K562 (cell line): ENCODE results near the gene ARHGAP30. TPM values are rescaled to one million over a fixed set of nuclear protein-coding genes. Genes with fewer than 3 reads are reported as not detected.

ENCODE experiments used
- ATAC-seq: fragments of 200-7000 bp; cut with Tn5 transposase; 3 replicates; pipeline ENCODE4 v1.9.1; 2020; ENCODE audit warnings: moderate library complexity
- BruUV-seq: library from RNA; stranded (reverse); fragments of 400-500 nt; replicated peaks from 2 replicates; lab custom pipeline; 2021; lab: Mats Ljungman, UMichigan
- CTCF ChIA-PET: fragments of 300-600 bp; formaldehyde crosslinking; extraction: SDS; loops from one replicate; lab custom pipeline; 2021; ENCODE audit warnings: low intra/inter-chr PET ratio; lab: Yijun Ruan, JAX
- POLR2A ChIA-PET: fragments of 300-600, 350-650 bp; sonication (Branson Sonifier 250); formaldehyde crosslinking; extraction: SDS; loops from one replicate; lab custom pipeline; 2021; ENCODE audit warnings: antibody characterized with exemption, inconsistent platforms; lab: Yijun Ruan, JAX
- DNase-seq, 4 experiments: peaks; one replicate each; pipeline versions ENCODE4 v3.0.0 to v3.0.0-alpha.2; 2011 to 2018; ENCODE audit warnings: low spot score in 3 of 4, mixed read lengths in 3 of 4; ENCODE audit errors: extremely low read depth in 1 of 4
- FAIRE-seq: peaks from 2 replicates; lab custom pipeline; 2011; peaks lifted over from hg19 to GRCh38; lab: Jason Lieb, UNC
- H2AFZ ChIP-seq: 2 replicates; pipeline ENCODE4 v1.6.0; 2011; ENCODE audit warnings: low read depth, low read length, control low read depth, inconsistent platforms
- H3K27ac ChIP-seq: fragments of 200-600 bp; 3 replicates; pipeline ENCODE4 v1.8.0; 2011; ENCODE audit warnings: low read depth, mild to moderate bottlenecking, control low read depth, inconsistent platforms, low read length, moderate library complexity, mixed read lengths; ENCODE audit errors: extremely low read depth
- H3K27me3 ChIP-seq, 2 experiments: fragments of 300-600 bp in 1 of 2; 2 replicates in 1 of 2; 3 replicates in 1 of 2; pipeline versions ENCODE4 v1.6.0 to v1.8.0; 2011; ENCODE audit warnings: inconsistent platforms in 2 of 2, low read length in 2 of 2, mild to moderate bottlenecking in 1 of 2, mixed read lengths in 1 of 2, moderate library complexity in 1 of 2; ENCODE audit not compliant: control insufficient read depth in 2 of 2, insufficient read depth in 2 of 2
- H3K36me3 ChIP-seq: fragments of 300-600 bp; 3 replicates; pipeline ENCODE4 v1.8.0; 2011; ENCODE audit warnings: mild to moderate bottlenecking, low read length, inconsistent platforms; ENCODE audit not compliant: control insufficient read depth, insufficient read depth
- H3K4me1 ChIP-seq, 2 experiments: fragments of 200-600 bp in 1 of 2; replicated peaks in 1 of 2; 2 replicates in 1 of 2; 3 replicates in 1 of 2; pipeline versions ENCODE4 v1.5.1 to v1.8.0; 2011; ENCODE audit warnings: inconsistent platforms in 2 of 2, low read length in 2 of 2, mild to moderate bottlenecking in 1 of 2, mixed read lengths in 1 of 2, moderate library complexity in 1 of 2; ENCODE audit not compliant: control insufficient read depth in 2 of 2, insufficient read depth in 2 of 2
- H3K4me2 ChIP-seq: 2 replicates; pipeline ENCODE4 v1.6.1; 2011; ENCODE audit warnings: low read length, control low read depth, inconsistent platforms, mixed read lengths; ENCODE audit not compliant: insufficient read depth
- H3K4me3 ChIP-seq: fragments of 200-600 bp; sonication (generic), shearing (Covaris generic); 2 replicates; pipeline ENCODE4 v1.5.1; 2016; ENCODE audit warnings: control low read depth, inconsistent platforms
- H3K79me2 ChIP-seq: fragments of 200-600 bp; 3 replicates; pipeline ENCODE4 v1.8.0; 2011; ENCODE audit warnings: low read length, inconsistent platforms; ENCODE audit not compliant: control insufficient read depth, insufficient read depth
- H3K9ac ChIP-seq, 2 experiments: 2 replicates each; pipeline versions ENCODE4 v1.6.0 to v1.6.1; 2011; ENCODE audit warnings: low read depth in 2 of 2, low read length in 2 of 2, control low read depth in 1 of 2, inconsistent platforms in 1 of 2, mild to moderate bottlenecking in 1 of 2, mixed read lengths in 1 of 2; ENCODE audit not compliant: insufficient read depth in 1 of 2
- H3K9me1 ChIP-seq: one replicate; pipeline ENCODE4 v1.6.0; 2011; ENCODE audit warnings: inconsistent platforms, mild to moderate bottlenecking, low read length, moderate library complexity; ENCODE audit not compliant: control insufficient read depth, insufficient read depth
- H3K9me3 ChIP-seq: replicated peaks from 2 replicates; pipeline ENCODE4 v1.5.1; 2011; ENCODE audit warnings: low read depth, low read length, inconsistent platforms; ENCODE audit not compliant: control insufficient read depth, insufficient read depth
- H4K20me1 ChIP-seq: replicated peaks from 2 replicates; pipeline ENCODE4 v1.6.1; 2011; ENCODE audit warnings: low read length, inconsistent platforms, mixed read lengths; ENCODE audit not compliant: control insufficient read depth, insufficient read depth
- ARHGAP35 ChIP-seq: fragments of 450-650 bp; IDR thresholded peaks from 2 replicates; pipeline ENCODE4 v1.6.1; 2018; ENCODE audit not compliant: partially characterized antibody
- DMBX1 ChIP-seq: fragments of 250-450 bp; sonication (Bioruptor Pico); IDR thresholded peaks from 2 replicates; pipeline ENCODE4 v1.8.0; 2022; ENCODE audit warnings: inconsistent platforms, mild to moderate bottlenecking, moderate library complexity, borderline replicate concordance
- GATAD2A ChIP-seq: fragments of 450-650 bp; IDR thresholded peaks from 2 replicates; pipeline ENCODE4 v1.6.1; 2017
- HBP1 ChIP-seq: fragments of 450-650 bp; formaldehyde crosslinking; IDR thresholded peaks from 2 replicates; pipeline ENCODE4 v1.4.0; 2022; ENCODE audit warnings: missing genetic modification characterization
- NCOA4 ChIP-seq: fragments of 450-650 bp; IDR thresholded peaks from 2 replicates; pipeline ENCODE4 v1.6.1; 2018; ENCODE audit warnings: mild to moderate bottlenecking; ENCODE audit not compliant: partially characterized antibody
- NKRF ChIP-seq: fragments of 450-650 bp; IDR thresholded peaks from 2 replicates; pipeline ENCODE4 v1.6.1; 2016; ENCODE audit warnings: borderline replicate concordance
- POLR2A ChIP-seq: fragments of 450-650 bp; conservative IDR thresholded peaks from 2 replicates; pipeline ENCODE4 v1.6.1; 2016
- PTTG1 ChIP-seq: fragments of 450-650 bp; IDR thresholded peaks from 2 replicates; pipeline ENCODE4 v1.6.1; 2016; ENCODE audit warnings: low read depth, mild to moderate bottlenecking, missing genetic modification characterization, missing compliant biosample characterization
- TEAD1 ChIP-seq, 2 experiments: fragments of 450-650 bp in 1 of 2; sonication (generic) in 1 of 2; formaldehyde crosslinking; IDR thresholded peaks; 2 replicates each; pipeline versions ENCODE4 v1.4.0 to v1.8.0; 2020 to 2022; ENCODE audit warnings: mild to moderate bottlenecking in 2 of 2, missing genetic modification reagents in 1 of 2
- ZNF277 ChIP-seq: fragments of 250-450 bp; sonication (Bioruptor Pico); IDR thresholded peaks from 2 replicates; pipeline ENCODE4 v1.8.0; 2022; ENCODE audit warnings: inconsistent platforms, mild to moderate bottlenecking, moderate library complexity, borderline replicate concordance
- WGBS: fragments of 100-300 bp; shearing (Covaris generic); methylation state at CpG from one replicate; pipeline ENCODE4 v1.1.6; 2016; ENCODE audit warnings: low coverage, mixed read lengths; ENCODE audit not compliant: insufficient coverage; ENCODE audit errors: missing lambda C conversion rate; 5-methylcytosine and 5-hydroxymethylcytosine counted together
- in situ Hi-C: fragments of 300-500 bp; cut with MboI; formaldehyde crosslinking; loops from 4 replicates; pipeline ENCODE4 v1.15.0; 2018; ENCODE audit warnings: inconsistent platforms, mixed read lengths
- intact Hi-C: fragments of 100-400 bp; cut with micrococcal nuclease; formaldehyde crosslinking; loops from 2 replicates; pipeline ENCODE4 v1.14.2; 2022
- polyA plus RNA-seq, 8 experiments: library from polyadenylated mRNA; depleted of rRNA in 4 of 8; stranded (reverse) in 5 of 8; unstranded in 3 of 8; fragments of >200 nt; fragmentation: Nextera tagmentation in 2 of 8; fragmentation: Illumina TruSeq in 1 of 8; extraction: Ambion mirVana in 2 of 8; extraction: Trizol in 1 of 8; gene quantifications; 2 replicates each; pipeline versions ENCODE4 v1.2.1 to v1.2.3, GENCODE V29; 2011 to 2014; ENCODE audit warnings: inconsistent platforms in 1 of 8, missing spikeins in 1 of 8
- total RNA-seq, 7 experiments: library from RNA; depleted of rRNA in 6 of 7; stranded (reverse); fragments of >200 nt in 6 of 7; fragmentation: Illumina TruSeq in 2 of 7; extraction: Trizol in 2 of 7; gene quantifications; 2 replicates each; pipeline versions ENCODE4 v1.2.1 to v1.2.3, GENCODE V29; 2011 to 2021; ENCODE audit warnings: low replicate concordance in 1 of 7

The ARHGAP30 gene
- total and polyA plus RNA-seq, 9 of the 15 experiments (the other 6 are each of a cell fraction or from before 2014, with no cell fraction given) = 0.01 to 0.73 (median 0.12) TPM

- WGBS = 54% methylated on average over 4 of the region's 4 CpGs
- POLR2A ChIA-PET = interaction anchor here (2.6 kb wide), 1 partner anchor 9 kb away, joined by 13 read pairs; the partner anchor contains the start of gene USF1
- FAIRE-seq = no peak
These were observed 15.5 kb downstream of the ARHGAP30 start for GRCh38 chr1:161054232-161054631.

More at GRCh38 chr1:161054232-161054631, 15.5 kb downstream of the ARHGAP30 start:
- TF ChIP-seq HBP1 (no peak), POLR2A (no peak), ARHGAP35 (no peak), DMBX1 (no peak), ZNF277 (CRISPR knock-in tag) (no peak), GATAD2A (no peak), PTTG1 (tag) (no peak), NCOA4 (no peak), NKRF (no peak), TEAD1 (CRISPR knock-in tag; IDR thresholded peaks at IDR 0.05) (no peak)
- Histone ChIP-seq H3K27me3 (no peaks in the 10 kb centered on the region), H3K4me1 (peaks cover 0 to 5% of the 10 kb centered on the region in 2 experiments; a peak in 4 of 5 replicates), H3K9me1 (no peaks in the 10 kb centered on the region), H3K9ac (peak overlapping the region in 1 of 2 experiments; percentile 50; a peak in 1 of 4 replicates), H3K79me2 (no peaks in the 10 kb centered on the region), H3K36me3 (no peaks in the 10 kb centered on the region), H4K20me1 (no peaks in the 10 kb centered on the region), H2AFZ (no peak overlapping the region), H3K4me2 (no peak overlapping the region), H3K27ac (no peak overlapping the region), H3K9me3 (no peaks in the 10 kb centered on the region), H3K4me3 (no peak overlapping the region)
- DNase-seq = no peak
- intact Hi-C loops (no loop called here), in situ Hi-C loops (no loop called here)
- CTCF ChIA-PET = no interaction called here
- ATAC-seq = no peak
- no TSS peak for BruUV-seq
